Psoas muscle (tissue), 8 donors: ENCODE measurements around the gene COPG1. TPM values are rescaled to one million over a fixed set of nuclear protein-coding genes. Genes with fewer than 3 reads are reported as not detected.

ENCODE experiments used
- ATAC-seq, 4 donors: fragments of 200-7000 bp; cut with Tn5 transposase; one replicate each; pipeline ENCODE4 v1.9.1; 2020; ENCODE audit warnings: moderate library complexity in 3 of 4, mild to moderate bottlenecking in 2 of 4
- DNase-seq, 2 donors: peaks; one replicate each; pipeline ENCODE4 v3.0.0-alpha.2; 2020
- H3K27ac ChIP-seq: fragments of 200-600 bp; one replicate; pipeline ENCODE4 v1.8.0; 2022
- H3K27me3 ChIP-seq, 3 donors: fragments of 200-600 bp in 1 of 3; one replicate each; pipeline versions ENCODE4 v1.6.1 to v1.8.0; 2013 to 2022; ENCODE audit warnings: low read length in 2 of 3, mild to moderate bottlenecking in 2 of 3, moderate library complexity in 1 of 3; ENCODE audit not compliant: insufficient read depth in 3 of 3
- H3K36me3 ChIP-seq, 2 donors: fragments of 200-600 bp in 1 of 2; one replicate each; pipeline versions ENCODE4 v1.6.1 to v1.8.0; 2013 to 2022; ENCODE audit warnings: low read depth in 1 of 2, mild to moderate bottlenecking in 1 of 2, moderate library complexity in 1 of 2; ENCODE audit not compliant: insufficient read depth in 1 of 2
- H3K4me1 ChIP-seq: fragments of 200-600 bp; one replicate; pipeline ENCODE4 v1.8.0; 2022
- H3K4me3 ChIP-seq: fragments of 200-600 bp; one replicate; pipeline ENCODE4 v1.8.0; 2022; ENCODE audit warnings: mild to moderate bottlenecking
- H3K9me3 ChIP-seq: fragments of 200-600 bp; one replicate; pipeline ENCODE4 v1.8.0; 2022
- WGBS, 3 donors: extraction: QIAGEN DNeasy Blood & Tissue Kit; methylation state at CpG; one replicate each; pipeline versions ENCODE4 v1.1.6 to v1.1.7; 2013; 5-methylcytosine and 5-hydroxymethylcytosine counted together
- intact Hi-C, 2 donors: fragments of 100-400 bp; cut with DNase I; formaldehyde crosslinking; loops; one replicate each; pipeline versions ENCODE4 v1.11.0 to v1.14.2; 2022
- polyA plus RNA-seq, 3 donors: library from polyadenylated mRNA; stranded (reverse); fragments of 200-250 nt; gene quantifications; one replicate each; pipeline ENCODE4 v1.2.3, GENCODE V29; 2013
- total RNA-seq, 4 donors: library from RNA; stranded (reverse); fragmentation: NEBNext Ultra II Directional in 2 of 4; extraction: Animal tissue kit (Norgen Biotek cat#: 25700) in 2 of 4; gene quantifications; one replicate each; pipeline versions ENCODE4 v1.2.1 to v1.2.4, GENCODE V29; 2021 to 2023
- TF ChIP-seq, protein P1 (sequence below): fragments of 200-600 bp; IDR thresholded peaks from one replicate; pipeline ENCODE4 v1.8.0; 2022; ENCODE audit warnings: antibody characterized with exemption
- donor health status: healthy with polysubstance abuse.
- donor health status: DM: no; HTN: no; CAD: no; lungs with moderate emphysema.
- donor health status: Bipolar disorder and iron deficiency.
- donor health status: healthy.
- donor health status: DM: yes; HTN: yes; CAD: no.
- donor health status: DM: no; HTN: no; CAD: no.
- donor health status: DM: no; HTN: no; CAD: no.
- donor health status: DM: yes; HTN: yes; CAD: no.

The COPG1 gene
- total and polyA plus RNA-seq, 7 donors, result 58.4 to 96.1 (median 66.9) TPM

DNA sequence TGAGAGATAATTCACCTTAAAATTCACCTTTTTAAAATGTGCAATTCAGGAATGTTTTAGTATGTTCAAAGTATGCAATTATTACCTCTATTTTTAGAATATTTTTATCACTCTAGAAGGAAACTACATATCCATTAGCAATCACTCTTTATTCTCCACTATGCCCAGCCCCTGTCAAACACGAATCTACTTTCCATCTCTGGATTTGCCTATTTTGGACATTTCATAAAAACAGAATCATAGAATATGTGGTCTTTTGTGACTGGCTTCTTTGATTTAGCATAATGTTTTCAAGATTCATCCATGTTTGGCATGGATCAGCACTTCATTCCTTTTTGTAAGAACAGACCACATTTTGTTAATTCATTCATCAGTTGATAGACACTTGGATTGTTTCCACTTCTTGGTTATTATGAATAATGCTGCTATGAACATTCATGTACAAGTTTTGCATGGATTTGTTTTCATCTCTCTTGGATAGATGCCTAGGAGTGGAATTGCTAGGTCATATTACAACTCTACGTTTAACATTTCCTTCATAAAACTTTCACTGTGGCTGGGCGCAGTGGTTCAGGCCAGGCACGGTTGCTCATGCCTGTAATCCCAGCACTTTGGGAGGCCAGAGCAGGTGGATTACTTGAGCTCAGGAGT lies 42.0 kb downstream of the COPG1 start:
- peaks cover 6 to 82% of the 10 kb centered on the region in 2 donors for H3K36me3 ChIP-seq
- DNase-seq (no peak), ATAC-seq (no peak)
- H3K9me3 ChIP-seq, result no peaks in the 10 kb centered on the region
- peaks cover 5% of the 10 kb centered on the region for H3K4me1 ChIP-seq
- H3K27me3 ChIP-seq, result no peaks in the 10 kb centered on the region
- intact Hi-C loops, result no loop called here
- TF ChIP-seq, protein P1, sequence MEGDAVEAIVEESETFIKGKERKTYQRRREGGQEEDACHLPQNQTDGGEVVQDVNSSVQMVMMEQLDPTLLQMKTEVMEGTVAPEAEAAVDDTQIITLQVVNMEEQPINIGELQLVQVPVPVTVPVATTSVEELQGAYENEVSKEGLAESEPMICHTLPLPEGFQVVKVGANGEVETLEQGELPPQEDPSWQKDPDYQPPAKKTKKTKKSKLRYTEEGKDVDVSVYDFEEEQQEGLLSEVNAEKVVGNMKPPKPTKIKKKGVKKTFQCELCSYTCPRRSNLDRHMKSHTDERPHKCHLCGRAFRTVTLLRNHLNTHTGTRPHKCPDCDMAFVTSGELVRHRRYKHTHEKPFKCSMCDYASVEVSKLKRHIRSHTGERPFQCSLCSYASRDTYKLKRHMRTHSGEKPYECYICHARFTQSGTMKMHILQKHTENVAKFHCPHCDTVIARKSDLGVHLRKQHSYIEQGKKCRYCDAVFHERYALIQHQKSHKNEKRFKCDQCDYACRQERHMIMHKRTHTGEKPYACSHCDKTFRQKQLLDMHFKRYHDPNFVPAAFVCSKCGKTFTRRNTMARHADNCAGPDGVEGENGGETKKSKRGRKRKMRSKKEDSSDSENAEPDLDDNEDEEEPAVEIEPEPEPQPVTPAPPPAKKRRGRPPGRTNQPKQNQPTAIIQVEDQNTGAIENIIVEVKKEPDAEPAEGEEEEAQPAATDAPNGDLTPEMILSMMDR, result no peak
- no peak overlapping the region for H3K4me3 ChIP-seq
- H3K27ac ChIP-seq, result no peak overlapping the region
- 38 to 62% (median 45%) methylated on average over 4 of the region's 4 CpGs for WGBS, 3 donors

DNA sequence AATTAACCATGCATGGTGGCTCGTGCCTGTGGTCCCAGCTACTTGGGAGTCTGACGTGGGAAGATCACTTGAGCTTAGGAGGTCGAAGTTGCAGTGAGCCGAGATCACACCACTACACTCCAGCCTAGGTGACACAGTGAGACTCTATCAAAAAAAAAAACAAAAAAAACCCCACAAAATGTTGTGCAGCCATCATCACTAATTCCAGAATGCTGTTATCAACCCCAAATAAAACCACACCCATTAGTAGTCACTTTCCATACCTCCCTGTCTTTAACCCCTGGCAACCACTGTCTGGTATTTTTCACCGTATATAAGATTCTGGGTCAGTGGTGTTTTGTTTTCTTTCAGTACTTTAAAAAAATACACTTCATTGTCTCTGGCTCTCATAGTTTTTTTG lies 45.9 kb downstream of the COPG1 start:
- TF ChIP-seq, protein P1, result no peak
- intact Hi-C loops, result no loop called here
- H3K4me3 ChIP-seq, result no peak overlapping the region
- no peak overlapping the region for H3K27ac ChIP-seq
- no peak for DNase-seq
- ATAC-seq, result no peak
- 83 to 88% (median 86%) methylated on average over 5 of the region's 5 CpGs for WGBS, 3 donors
- no peaks in the 10 kb centered on the region for H3K27me3 ChIP-seq
- peaks cover 8 to 96% of the 10 kb centered on the region in 2 donors for H3K36me3 ChIP-seq
- H3K9me3 ChIP-seq, result no peaks in the 10 kb centered on the region
- peaks cover 5% of the 10 kb centered on the region for H3K4me1 ChIP-seq

DNA sequence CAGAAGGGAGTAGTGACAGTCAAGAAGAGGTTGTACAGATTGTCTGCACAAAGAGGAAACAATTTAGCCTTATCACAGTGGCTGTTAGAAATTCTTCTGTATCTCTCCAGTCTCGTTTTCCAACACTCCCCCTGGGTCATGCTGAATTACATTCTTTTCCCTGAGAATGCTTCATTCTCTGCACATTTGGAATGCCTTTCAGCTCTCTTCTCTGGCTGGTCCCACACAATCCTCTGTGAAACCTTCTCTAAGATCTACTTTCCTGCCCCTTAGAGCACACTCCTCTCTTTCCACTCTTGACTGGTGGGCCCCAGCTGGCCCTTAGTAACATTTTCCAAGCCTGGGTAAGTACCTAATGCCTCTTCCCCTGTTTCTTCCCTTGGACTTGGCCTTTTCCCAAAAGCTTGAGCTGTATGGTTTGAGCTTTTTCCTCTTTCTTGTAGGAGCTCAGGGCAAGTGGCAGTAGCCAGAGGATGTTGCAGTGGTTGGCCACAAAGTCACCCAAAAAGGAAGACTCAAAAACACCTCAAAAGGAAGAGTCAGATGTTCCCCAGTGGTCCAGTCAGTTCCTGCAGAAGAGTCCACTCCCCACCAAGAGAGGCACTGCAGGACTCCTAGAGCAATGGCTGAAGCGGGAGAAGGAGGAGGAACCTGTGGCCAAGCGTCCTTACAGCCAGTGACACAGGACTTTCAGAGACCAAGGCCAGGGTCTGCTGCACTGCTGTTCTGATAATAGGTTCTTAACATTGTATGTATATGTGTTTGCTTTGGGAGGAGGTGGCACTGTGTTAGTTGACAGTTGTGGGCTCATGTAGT lies 54.9 kb downstream of the COPG1 start:
- WGBS, 3 donors, result 71 to 78% (median 78%) methylated on average over 3 of the region's 3 CpGs
- no peak for DNase-seq
- peak in 1 of 4 donors; percentile 9 for ATAC-seq
- intact Hi-C loops, result no loop called here
- Histone ChIP-seq H3K4me3 (no peak overlapping the region), H3K27me3 (no peaks in the 10 kb centered on the region), H3K9me3 (no peaks in the 10 kb centered on the region), H3K36me3 (peaks cover 10 to 80% of the 10 kb centered on the region in 2 donors), H3K4me1 (no peaks in the 10 kb centered on the region), H3K27ac (no peak overlapping the region)
- TF ChIP-seq, protein P1, result no peak

DNA sequence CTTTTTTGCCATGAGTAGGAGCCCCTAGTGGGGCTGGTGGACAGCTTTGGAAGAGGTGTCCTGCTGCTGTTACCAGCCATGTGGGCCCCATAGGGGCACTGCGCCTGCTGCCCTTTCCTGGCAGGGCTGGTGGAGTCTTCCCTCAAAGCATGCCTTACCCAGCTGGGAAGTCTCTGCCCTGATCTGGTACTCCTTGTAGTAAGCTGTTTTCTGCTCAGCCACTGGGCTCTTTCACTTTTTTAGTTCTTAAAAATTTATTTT lies 55.5 kb downstream of the COPG1 start:
- 93 to 100% (median 98%) methylated on average over 1 of the region's 1 CpG for WGBS, 3 donors
- Histone ChIP-seq H3K27ac (no peak overlapping the region), H3K36me3 (peaks cover 10 to 75% of the 10 kb centered on the region in 2 donors), H3K9me3 (no peaks in the 10 kb centered on the region), H3K4me3 (no peak overlapping the region), H3K4me1 (no peaks in the 10 kb centered on the region), H3K27me3 (no peaks in the 10 kb centered on the region)
- no peak for ATAC-seq
- TF ChIP-seq, protein P1, result no peak
- intact Hi-C loops, result no loop called here
- DNase-seq, result no peak
